Kidney (tissue), 14 donors: ENCODE results near the gene LARGE2. TPM values are rescaled to one million over a fixed set of nuclear protein-coding genes. Genes with fewer than 3 reads are reported as not detected.

ENCODE experiments used
- DNase-seq, 5 donors: peaks; one replicate each; pipeline ENCODE4 v3.0.0-alpha.2; 2013 to 2020
- FAIRE-seq: peaks from 2 replicates; lab custom pipeline; 2012; peaks lifted over from hg19 to GRCh38; lab: Jason Lieb, UNC
- H3K27ac ChIP-seq, 2 donors: one replicate each; pipeline ENCODE4 v1.7.0; 2013; ENCODE audit warnings: low read depth in 2 of 2, low read length in 2 of 2, inconsistent platforms in 1 of 2
- H3K27me3 ChIP-seq: one replicate; pipeline ENCODE4 v1.7.1; 2013; ENCODE audit warnings: low read length, inconsistent platforms; ENCODE audit not compliant: control insufficient read depth, insufficient read depth
- H3K36me3 ChIP-seq, 3 donors: one replicate each; pipeline versions ENCODE4 v1.7.0 to v1.7.1; 2013; ENCODE audit warnings: low read length in 3 of 3, control low read depth in 1 of 3, inconsistent platforms in 1 of 3; ENCODE audit not compliant: insufficient read depth in 3 of 3, control insufficient read depth in 2 of 3
- H3K4me1 ChIP-seq, 3 donors: one replicate each; pipeline versions ENCODE4 v1.7.0 to v1.7.1; 2013; ENCODE audit warnings: low read length in 3 of 3, inconsistent platforms in 1 of 3, low read depth in 1 of 3; ENCODE audit not compliant: control insufficient read depth in 2 of 3, insufficient read depth in 2 of 3
- H3K4me3 ChIP-seq, 3 donors: one replicate each; pipeline versions ENCODE4 v1.7.0 to v1.8.1; 2013; ENCODE audit warnings: low read length in 3 of 3, control low read depth in 1 of 3, inconsistent platforms in 1 of 3
- H3K9ac ChIP-seq, 3 donors: one replicate each; pipeline versions ENCODE4 v1.7.0 to v1.7.1; 2013; ENCODE audit warnings: low read length in 3 of 3, control low read depth in 1 of 3, inconsistent platforms in 1 of 3
- H3K9me3 ChIP-seq, 3 donors: one replicate each; pipeline versions ENCODE4 v1.7.0 to v1.7.1; 2013; ENCODE audit warnings: low read length in 3 of 3, control low read depth in 1 of 3, inconsistent platforms in 1 of 3; ENCODE audit not compliant: control insufficient read depth in 2 of 3, insufficient read depth in 1 of 3
- intact Hi-C: fragments of 100-400 bp; cut with DNase I; formaldehyde crosslinking; loops from one replicate; pipeline ENCODE4 v1.11.1; 2022
- polyA plus RNA-seq: library from polyadenylated mRNA; stranded (reverse); fragments of 350-450 nt; fragmentation: Illumina TruSeq; extraction: RNeasy Lipid Tissue Mini Kit (QIAGEN cat#74804); gene quantifications from one replicate; pipeline ENCODE4 v1.2.3, GENCODE V29; 2014; ENCODE audit warnings: low read depth, low replicate concordance; ENCODE audit not compliant: insufficient read depth
- total RNA-seq: library from RNA; stranded (reverse); fragmentation: NEBNext Ultra II Directional; extraction: Animal tissue kit (Norgen Biotek cat#: 25700); gene quantifications from one replicate; pipeline ENCODE4 v1.2.1, GENCODE V29; 2021
- TF ChIP-seq, protein P1 (sequence below): IDR thresholded peaks from 3 replicates; pipeline ENCODE4 v1.5.1; 2012; ENCODE audit warnings: mild to moderate bottlenecking, moderate library complexity, borderline replicate concordance; ENCODE audit not compliant: insufficient read depth; ENCODE audit errors: extremely low read depth
- donor health status: control.
- donor health status: control.
- donor health status: control.
- donor health status: control.
- donor health status: control.
- donor health status: DM: yes; HTN: yes; CAD: no.
- donor health status: Normal renal cell carcinoma (clear cell type).

Gene LARGE2
- total and polyA plus RNA-seq, 2 donors from 2014 or later: 13.1 to 29.8 TPM

DNA sequence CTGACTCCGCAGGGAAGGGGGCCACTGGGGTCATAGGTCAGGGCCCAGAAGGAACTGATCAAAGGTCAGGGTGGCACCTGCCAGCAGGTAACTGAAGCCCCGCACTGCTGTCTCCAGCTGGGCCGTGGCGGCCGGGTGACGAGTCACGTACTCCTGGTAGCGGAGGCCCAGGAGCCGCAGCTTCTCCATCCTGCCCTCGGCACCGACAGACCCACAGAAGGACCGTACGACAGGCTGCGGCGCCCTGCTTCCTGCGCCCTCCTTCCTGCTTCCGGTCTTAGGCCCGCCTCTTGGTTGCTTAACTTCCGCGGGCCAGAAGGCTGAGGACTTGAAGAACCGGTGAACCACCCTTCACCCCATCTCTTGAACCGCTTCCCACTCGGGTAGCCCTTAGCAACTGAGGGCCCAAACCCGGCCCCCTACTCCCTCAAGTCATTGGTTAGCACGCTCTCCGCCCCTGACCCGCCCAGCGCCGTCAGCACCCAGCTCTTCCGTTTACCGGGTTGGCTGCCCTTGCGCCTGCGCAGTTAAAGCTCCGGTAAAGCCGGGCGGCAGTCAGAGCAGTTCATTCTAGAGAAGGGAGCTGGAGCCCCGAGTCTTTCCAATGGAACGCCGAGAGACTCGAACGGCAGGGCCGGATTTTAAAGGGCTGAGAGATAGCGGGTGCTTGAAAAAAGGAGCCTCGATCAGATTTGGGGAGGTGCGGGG is 4.7 kb upstream of the LARGE2 start, which contains the start of gene PEX16:
Gene PEX16 (minus strand): TSS at position 255 of the 708 bp plus-strand sequence. CDS start 66 bp downstream, at position 189.
- Histone ChIP-seq H3K9me3 (no peaks in the 10 kb centered on the region), H3K27me3 (no peaks in the 10 kb centered on the region), H3K36me3 (peaks cover 0 to 28% (median 10%) of the 10 kb centered on the region in 3 donors), H3K4me3 (peak within 1 kb of the TSS; percentile 79 to 98 (median 91)), H3K27ac (peak within 1 kb of the TSS; percentile 79 to 87), H3K9ac (peak within 1 kb of the TSS; percentile 78 to 95 (median 85)), H3K4me1 (peaks cover 0 to 28% (median 3%) of the 10 kb centered on the region in 3 donors)
- TF ChIP-seq, protein P1, sequence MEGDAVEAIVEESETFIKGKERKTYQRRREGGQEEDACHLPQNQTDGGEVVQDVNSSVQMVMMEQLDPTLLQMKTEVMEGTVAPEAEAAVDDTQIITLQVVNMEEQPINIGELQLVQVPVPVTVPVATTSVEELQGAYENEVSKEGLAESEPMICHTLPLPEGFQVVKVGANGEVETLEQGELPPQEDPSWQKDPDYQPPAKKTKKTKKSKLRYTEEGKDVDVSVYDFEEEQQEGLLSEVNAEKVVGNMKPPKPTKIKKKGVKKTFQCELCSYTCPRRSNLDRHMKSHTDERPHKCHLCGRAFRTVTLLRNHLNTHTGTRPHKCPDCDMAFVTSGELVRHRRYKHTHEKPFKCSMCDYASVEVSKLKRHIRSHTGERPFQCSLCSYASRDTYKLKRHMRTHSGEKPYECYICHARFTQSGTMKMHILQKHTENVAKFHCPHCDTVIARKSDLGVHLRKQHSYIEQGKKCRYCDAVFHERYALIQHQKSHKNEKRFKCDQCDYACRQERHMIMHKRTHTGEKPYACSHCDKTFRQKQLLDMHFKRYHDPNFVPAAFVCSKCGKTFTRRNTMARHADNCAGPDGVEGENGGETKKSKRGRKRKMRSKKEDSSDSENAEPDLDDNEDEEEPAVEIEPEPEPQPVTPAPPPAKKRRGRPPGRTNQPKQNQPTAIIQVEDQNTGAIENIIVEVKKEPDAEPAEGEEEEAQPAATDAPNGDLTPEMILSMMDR: no peak
- intact Hi-C loops: no loop called here
- peak; percentile 97 to 99 (median 99) for DNase-seq
- peak; percentile 61 for FAIRE-seq

DNA sequence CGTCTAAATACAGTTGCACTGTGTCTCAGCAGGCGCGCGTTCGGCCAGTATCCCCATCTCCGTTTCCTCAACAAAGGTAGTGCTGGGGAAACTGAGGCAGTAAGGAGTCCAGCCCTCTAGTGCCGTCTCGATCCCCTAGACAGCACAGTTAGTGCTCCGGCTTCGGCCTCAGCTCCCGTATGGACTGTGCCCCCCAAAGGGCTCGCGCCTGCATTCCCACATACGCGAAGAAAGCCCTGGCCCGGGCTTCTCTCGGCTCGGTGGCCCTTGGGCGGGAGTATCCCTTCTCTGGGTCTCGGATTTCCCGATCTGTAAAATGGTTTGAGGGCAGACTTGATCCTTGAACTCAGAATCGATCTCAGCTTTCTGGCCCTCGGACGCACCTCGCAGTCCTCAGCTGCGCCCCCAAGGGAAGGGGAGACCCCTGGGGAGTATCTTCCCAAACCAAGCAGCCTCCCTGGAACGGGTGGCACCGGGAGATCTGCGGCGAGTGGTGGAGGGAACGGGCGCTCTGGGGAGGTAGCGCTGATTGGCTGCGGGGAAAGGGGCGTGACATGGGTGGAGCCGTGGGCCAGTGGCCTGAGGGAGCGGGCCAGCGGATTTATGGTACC is 4.0 kb upstream of the LARGE2 start:
- peak overlapping the region; percentile 73 to 95 (median 85) for H3K9ac ChIP-seq
- DNase-seq (peak; percentile 70 to 92 (median 76)), FAIRE-seq (no peak)
- peak overlapping the region; percentile 79 to 98 (median 91) for H3K4me3 ChIP-seq
- peaks cover 3% of the 10 kb centered on the region for H3K27me3 ChIP-seq
- H3K27ac ChIP-seq: peak overlapping the region; percentile 79 to 81
- H3K36me3 ChIP-seq: peaks cover 0 to 24% (median 10%) of the 10 kb centered on the region in 3 donors
- TF ChIP-seq, protein P1: no peak
- intact Hi-C loops: no loop called here
- no peaks in the 10 kb centered on the region for H3K9me3 ChIP-seq
- H3K4me1 ChIP-seq: peaks cover 0 to 30% (median 3%) of the 10 kb centered on the region in 3 donors

DNA sequence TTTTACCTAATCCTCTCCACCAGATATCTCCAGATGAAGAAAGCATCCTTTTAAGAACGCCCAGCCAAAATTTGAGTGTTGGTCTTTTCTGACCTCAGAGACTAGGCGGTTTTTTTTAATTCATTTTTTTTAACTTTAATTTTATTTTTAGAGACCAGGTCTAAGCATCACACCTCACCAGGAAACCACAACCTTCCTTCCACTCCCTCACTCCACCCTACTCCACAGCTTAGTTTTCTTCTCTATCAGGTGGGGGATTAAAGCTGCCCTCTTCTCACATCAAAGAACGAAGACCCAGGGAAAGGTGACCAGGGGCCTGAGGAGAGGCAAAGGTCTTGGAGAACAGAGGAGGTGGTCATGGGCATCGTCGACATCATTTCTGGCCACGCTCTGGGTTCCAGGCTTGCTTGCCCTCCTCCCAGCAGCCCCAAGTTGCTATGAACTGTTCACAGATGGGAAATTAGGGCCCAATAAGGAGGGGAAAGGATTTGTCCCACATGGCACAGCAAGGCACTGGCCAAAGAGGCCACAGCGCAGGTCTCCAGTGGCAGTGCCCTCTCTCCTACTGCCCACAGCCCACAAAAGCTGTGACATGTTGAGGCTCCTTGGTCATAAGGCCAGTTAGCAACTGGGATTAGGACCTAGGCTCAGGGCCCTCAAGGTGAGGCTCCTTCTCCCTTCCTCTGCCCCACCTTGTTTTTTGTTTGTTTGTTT is 3.3 kb upstream of the LARGE2 start:
- Histone ChIP-seq H3K36me3 (peaks cover 0 to 18% (median 10%) of the 10 kb centered on the region in 3 donors), H3K4me1 (peaks cover 0 to 33% (median 3%) of the 10 kb centered on the region in 3 donors), H3K4me3 (peak overlapping the region; percentile 79 to 98 (median 91)), H3K27me3 (peaks cover 3% of the 10 kb centered on the region), H3K27ac (peak overlapping the region; percentile 79 to 81), H3K9ac (peak overlapping the region in 1 of 3 donors; percentile 95), H3K9me3 (no peaks in the 10 kb centered on the region)
- intact Hi-C loops: no loop called here
- TF ChIP-seq, protein P1: no peak
- DNase-seq (peak in 2 of 5 donors; percentile 39 to 45), FAIRE-seq (no peak)
